Kidney epithelial cell (primary cell): Measurements from ENCODE around the gene CAPG. TPM values are rescaled to one million over a fixed set of nuclear protein-coding genes. Genes with fewer than 3 reads are reported as not detected.
A peak's percentile ranks its signal among the peaks of the same experiment; 100 is the strongest.

Source experiments
- DNase-seq: peaks from one replicate; pipeline ENCODE4 v3.0.0-alpha.2; 2010; ENCODE audit warnings: low read depth
- H3K27me3 ChIP-seq: 2 replicates; pipeline ENCODE4 v1.6.0; 2011; ENCODE audit warnings: low read length; ENCODE audit not compliant: control insufficient read depth, insufficient read depth
- H3K36me3 ChIP-seq: 2 replicates; pipeline ENCODE4 v1.5.1; 2011; ENCODE audit warnings: low read length; ENCODE audit not compliant: control insufficient read depth, insufficient read depth
- H3K4me3 ChIP-seq: 2 replicates; pipeline ENCODE4 v1.5.1; 2011; ENCODE audit warnings: low read depth, mild to moderate bottlenecking, control low read depth, low read length
- CTCF ChIP-seq: IDR thresholded peaks from 2 replicates; pipeline ENCODE4 v1.5.1; 2011; ENCODE audit warnings: mild to moderate bottlenecking, moderate library complexity, low read length, control low read depth, inconsistent platforms; ENCODE audit not compliant: insufficient read depth, poor library complexity, severe bottlenecking
- total RNA-seq: library from RNA; depleted of rRNA; stranded (reverse); fragments of >200 nt; gene quantifications from 2 replicates; pipeline ENCODE4 v1.2.3, GENCODE V29; 2015

CAPG gene
- total RNA-seq, 1 donor from 2014 or later, result 284 TPM

GRCh38 chr2:85425588-85425987 is 15.4 kb upstream of the CAPG start:
- H3K27me3 ChIP-seq, result no peaks in the 10 kb centered on the region
- H3K4me3 ChIP-seq, result no peak overlapping the region
- DNase-seq, result no peak
- H3K36me3 ChIP-seq, result no peaks in the 10 kb centered on the region
- TF ChIP-seq CTCF, result no peak

GRCh38 chr2:85423525-85423924 is 13.4 kb upstream of the CAPG start:
- no peak for TF ChIP-seq CTCF
- no peak for DNase-seq
- H3K27me3 ChIP-seq, result no peaks in the 10 kb centered on the region
- no peaks in the 10 kb centered on the region for H3K36me3 ChIP-seq
- H3K4me3 ChIP-seq, result no peak overlapping the region

- no peak overlapping the region for H3K4me3 ChIP-seq
- H3K27me3 ChIP-seq, result no peaks in the 10 kb centered on the region
- H3K36me3 ChIP-seq, result no peaks in the 10 kb centered on the region
- DNase-seq, result no peak
- TF ChIP-seq CTCF, result no peak
Measured at GRCh38 chr2:85422072-85422457, 11.9 kb upstream of the CAPG start.

GRCh38 chr2:85421260-85422071 is 11.3 kb upstream of the CAPG start:
- H3K4me3 ChIP-seq, result no peak overlapping the region
- no peaks in the 10 kb centered on the region for H3K27me3 ChIP-seq
- H3K36me3 ChIP-seq, result no peaks in the 10 kb centered on the region
- no peak for DNase-seq
- no peak for TF ChIP-seq CTCF

- no peak for DNase-seq
- Histone ChIP-seq H3K4me3 (no peak overlapping the region), H3K27me3 (no peaks in the 10 kb centered on the region), H3K36me3 (no peaks in the 10 kb centered on the region)
- TF ChIP-seq CTCF, result peak; percentile 99
Measured at GRCh38 chr2:85420536-85421259, 10.5 kb upstream of the CAPG start.
